H9 (cell line): ENCODE results near the gene NCAPH2. TPM values are rescaled to one million over a fixed set of nuclear protein-coding genes. Genes with fewer than 3 reads are reported as not detected.

Experiments
- DNase-seq: peaks from one replicate; pipeline ENCODE4 v3.0.0-alpha.2; 2017
- H2AFZ ChIP-seq: one replicate; pipeline ENCODE4 v1.6.1; 2013; ENCODE audit warnings: mild to moderate bottlenecking, low read length, control low read depth, moderate library complexity
- H2AK5ac ChIP-seq: 2 replicates; pipeline ENCODE4 v1.6.1; 2013; ENCODE audit warnings: low read length, control low read depth, mixed read lengths; ENCODE audit not compliant: insufficient read length
- H2BK120ac ChIP-seq: one replicate; pipeline ENCODE4 v1.6.1; 2013; ENCODE audit warnings: low read depth, mild to moderate bottlenecking, low read length, control low read depth, inconsistent platforms; ENCODE audit not compliant: poor library complexity, severe bottlenecking
- H2BK12ac ChIP-seq: 2 replicates; pipeline ENCODE4 v1.6.1; 2013; ENCODE audit warnings: low read length, control low read depth, mixed read lengths, low read depth; ENCODE audit not compliant: insufficient read length
- H2BK15ac ChIP-seq: 2 replicates; pipeline ENCODE4 v1.6.1; 2013; ENCODE audit warnings: low read depth, low read length, control low read depth
- H2BK20ac ChIP-seq: one replicate; pipeline ENCODE4 v1.6.1; 2013; ENCODE audit warnings: low read depth, mild to moderate bottlenecking, low read length, control low read depth, inconsistent platforms; ENCODE audit not compliant: poor library complexity, severe bottlenecking
- H2BK5ac ChIP-seq: 2 replicates; pipeline ENCODE4 v1.6.1; 2013; ENCODE audit warnings: low read length, control low read depth, mixed read lengths; ENCODE audit not compliant: insufficient read length
- H3K14ac ChIP-seq: 2 replicates; pipeline ENCODE4 v1.6.1; 2013; ENCODE audit warnings: low read length, control low read depth; ENCODE audit not compliant: insufficient read depth
- H3K18ac ChIP-seq: 2 replicates; pipeline ENCODE4 v1.6.1; 2013; ENCODE audit warnings: low read depth, mild to moderate bottlenecking, mixed read lengths, low read length, control low read depth; ENCODE audit not compliant: insufficient read length
- H3K23ac ChIP-seq: 2 replicates; pipeline ENCODE4 v1.6.1; 2013; ENCODE audit warnings: low read length, control low read depth, mixed read lengths, low read depth; ENCODE audit not compliant: insufficient read length
- H3K23me2 ChIP-seq: 2 replicates; pipeline ENCODE4 v1.6.1; 2013; ENCODE audit warnings: low read depth, mild to moderate bottlenecking, mixed read lengths, low read length, control low read depth; ENCODE audit not compliant: insufficient read length, poor library complexity, severe bottlenecking
- H3K27ac ChIP-seq: 2 replicates; pipeline ENCODE4 v1.5.1; 2013; ENCODE audit warnings: low read length, control low read depth, mixed read lengths, low read depth; ENCODE audit not compliant: insufficient read length
- H3K27me3 ChIP-seq: 2 replicates; pipeline ENCODE4 v1.6.1; 2013; ENCODE audit warnings: low read length, control low read depth, inconsistent platforms; ENCODE audit not compliant: insufficient read depth
- H3K4ac ChIP-seq: 2 replicates; pipeline ENCODE4 v1.6.1; 2013; ENCODE audit warnings: low read depth, mild to moderate bottlenecking, control low read depth, inconsistent platforms, low read length, moderate library complexity
- H3K4me1 ChIP-seq: 2 replicates; pipeline ENCODE4 v1.6.1; 2013; ENCODE audit warnings: low read length, control low read depth, inconsistent platforms; ENCODE audit not compliant: insufficient read depth
- H3K4me2 ChIP-seq: 2 replicates; pipeline ENCODE4 v1.6.1; 2013; ENCODE audit warnings: low read length, control low read depth, mixed read lengths; ENCODE audit not compliant: insufficient read length, insufficient read depth
- H3K56ac ChIP-seq: 2 replicates; pipeline ENCODE4 v1.6.1; 2013; ENCODE audit warnings: low read depth, mild to moderate bottlenecking, mixed read lengths, low read length, control low read depth; ENCODE audit not compliant: insufficient read length
- H3K79me1 ChIP-seq: 2 replicates; pipeline ENCODE4 v1.6.1; 2013; ENCODE audit warnings: low read depth, mild to moderate bottlenecking, moderate library complexity, low read length, control low read depth, inconsistent platforms; ENCODE audit not compliant: insufficient read depth, poor library complexity, severe bottlenecking
- H3K79me2 ChIP-seq: 2 replicates; pipeline ENCODE4 v1.6.1; 2013; ENCODE audit warnings: low read length, control low read depth, inconsistent platforms; ENCODE audit not compliant: insufficient read depth
- H3K9ac ChIP-seq: 2 replicates; pipeline ENCODE4 v1.6.1; 2013; ENCODE audit warnings: low read length, control low read depth, mixed read lengths; ENCODE audit not compliant: insufficient read length; ENCODE audit errors: extremely low read depth
- H3K9me3 ChIP-seq: one replicate; pipeline ENCODE4 v1.6.1; 2013; ENCODE audit warnings: low read depth, low read length, inconsistent platforms; ENCODE audit not compliant: control insufficient read depth
- H3T11ph ChIP-seq: one replicate; pipeline ENCODE4 v1.6.1; 2013; ENCODE audit warnings: mild to moderate bottlenecking, low read length, control low read depth, inconsistent platforms
- H4K20me1 ChIP-seq: one replicate; pipeline ENCODE4 v1.6.1; 2013; ENCODE audit not compliant: control insufficient read depth, insufficient read length, insufficient read depth
- H4K5ac ChIP-seq: 2 replicates; pipeline ENCODE4 v1.6.1; 2013; ENCODE audit warnings: low read depth, mild to moderate bottlenecking, mixed read lengths, low read length, control low read depth; ENCODE audit not compliant: insufficient read length
- H4K8ac ChIP-seq: replicated peaks from 2 replicates; pipeline ENCODE4 v1.6.1; 2013; ENCODE audit warnings: low read length, control low read depth, mixed read lengths, low read depth; ENCODE audit not compliant: insufficient read length
- H4K91ac ChIP-seq: 2 replicates; pipeline ENCODE4 v1.6.1; 2013; ENCODE audit warnings: low read depth, mild to moderate bottlenecking, moderate library complexity, mixed read lengths, low read length, control low read depth; ENCODE audit not compliant: insufficient read length
- H3K27ac Mint-ChIP-seq, 3 experiments: 2 replicates in 2 of 3; 3 replicates in 1 of 3; pipeline ENCODE4 v1.8.0; 2020 to 2021; ENCODE audit warnings: mixed read lengths in 3 of 3, mild to moderate bottlenecking in 1 of 3, moderate library complexity in 1 of 3
- H3K27me3 Mint-ChIP-seq: 2 replicates; pipeline ENCODE4 v1.8.0; 2021; ENCODE audit warnings: low read depth, mild to moderate bottlenecking, moderate library complexity, mixed read lengths
- H3K36me3 Mint-ChIP-seq, 3 experiments: 2 replicates in 2 of 3; 3 replicates in 1 of 3; pipeline ENCODE4 v1.8.0; 2020 to 2021; ENCODE audit warnings: low read depth in 3 of 3, mixed read lengths in 3 of 3; ENCODE audit not compliant: insufficient read depth in 1 of 3
- H3K4me1 Mint-ChIP-seq, 2 experiments: 2 replicates each; pipeline ENCODE4 v1.8.0; 2020; ENCODE audit warnings: mixed read lengths in 2 of 2
- H3K4me3 Mint-ChIP-seq, 2 experiments: 2 replicates in 1 of 2; 3 replicates in 1 of 2; pipeline ENCODE4 v1.8.0; 2020 to 2021; ENCODE audit warnings: mild to moderate bottlenecking in 2 of 2, mixed read lengths in 2 of 2, moderate library complexity in 1 of 2
- H3K9me3 Mint-ChIP-seq, 2 experiments: 2 replicates in 1 of 2; 3 replicates in 1 of 2; pipeline ENCODE4 v1.8.0; 2020; ENCODE audit warnings: mild to moderate bottlenecking in 2 of 2, mixed read lengths in 2 of 2, moderate library complexity in 1 of 2
- CTCF ChIP-seq: fragments of 200-600 bp; sonication (generic); conservative IDR thresholded peaks from 3 replicates; pipeline ENCODE4 v1.8.0; 2021; ENCODE audit warnings: antibody characterized with exemption, mild to moderate bottlenecking
- WGBS: extraction: QIAGEN DNeasy Blood & Tissue Kit; methylation state at CpG from one replicate; pipeline ENCODE4 v1.1.7; 2013; ENCODE audit warnings: missing lambda C conversion rate, low lambda C conversion rate, mixed read lengths; ENCODE audit not compliant: insufficient read length; ENCODE audit errors: extremely low coverage; 5-methylcytosine and 5-hydroxymethylcytosine counted together
- total RNA-seq: library from RNA; stranded (reverse); gene quantifications from 2 replicates; pipeline ENCODE4 v1.2.1, GENCODE V29; 2021

The NCAPH2 gene
- total RNA-seq, 1 experiment from 2014 or later = 76.2 TPM

GRCh38 chr22:50569041-50569459, 61.0 kb downstream of the NCAPH2 start:
- Histone ChIP-seq H3K23me2 (no peaks in the 10 kb centered on the region), H2AK5ac (no peak overlapping the region), H2AFZ (no peak overlapping the region), H3K4me1 (no peaks in the 10 kb centered on the region), H3K9me3 (no peaks in the 10 kb centered on the region), H3K27ac (no peak overlapping the region), H2BK12ac (no peak overlapping the region), H3T11ph (no peak overlapping the region), H3K14ac (no peak overlapping the region), H4K20me1 (no peaks in the 10 kb centered on the region), H4K91ac (no peak overlapping the region), H2BK120ac (no peak overlapping the region), H4K8ac (no peak overlapping the region), H4K5ac (no peak overlapping the region), H3K9ac (no peak overlapping the region), H3K18ac (no peak overlapping the region), H2BK20ac (no peak overlapping the region), H2BK5ac (no peak overlapping the region), H3K56ac (no peak overlapping the region), H3K79me1 (no peaks in the 10 kb centered on the region), H3K4me2 (no peak overlapping the region), H3K4ac (no peak overlapping the region), H3K23ac (no peak overlapping the region), H2BK15ac (no peak overlapping the region), H3K79me2 (no peaks in the 10 kb centered on the region), H3K27me3 (no peaks in the 10 kb centered on the region)
- Mint-ChIP-seq H3K4me1 (no peaks in the 10 kb centered on the region), H3K27me3 (peaks cover 5% of the 10 kb centered on the region), H3K9me3 (no peaks in the 10 kb centered on the region), H3K27ac (no peak overlapping the region; a peak in 1 of 7 replicates), H3K36me3 (peaks cover 13 to 60% (median 51%) of the 10 kb centered on the region in 3 experiments; a peak in 6 of 7 replicates), H3K4me3 (no peak overlapping the region)
- no peak for DNase-seq
- WGBS = no CpG with 5 or more reads among the region's 8 CpGs
- no peak for TF ChIP-seq CTCF
